ENCODE results near the gene RGS9BP. TPM values are rescaled to one million over a fixed set of nuclear protein-coding genes. Genes with fewer than 3 reads are reported as not detected.
"Not testable (repeated sequence)": the region's sequence is repeated elsewhere in the genome, so short reads cannot be mapped to it uniquely, and the experiment has no call there.

Gene RGS9BP
- total RNA-seq, 2 donors from 2014 or later = 0.20 TPM; not detected in 1

GRCh38 chr19:32652894-32653598 is 22.6 kb upstream of the RGS9BP start:
- no peak for DNase-seq (ENCODE audit: low spot score)
- H3K4me3 Mint-ChIP-seq = no peak overlapping the region
- no peaks in the 10 kb centered on the region for H3K4me1 Mint-ChIP-seq (ENCODE audit: low read depth in 2 of 2)
- no peak for ATAC-seq
- no peaks in the 10 kb centered on the region for H3K9me3 Mint-ChIP-seq
- no peaks in the 10 kb centered on the region for H3K36me3 Mint-ChIP-seq
- no peak overlapping the region for H3K27ac Mint-ChIP-seq
- no peaks in the 10 kb centered on the region for H3K27me3 Mint-ChIP-seq

GRCh38 chr19:32653599-32653915 is 22.1 kb upstream of the RGS9BP start:
- Mint-ChIP-seq H3K4me1 (ENCODE audit: low read depth in 2 of 2) (no peaks in the 10 kb centered on the region), H3K9me3 (no peaks in the 10 kb centered on the region), H3K27ac (no peak overlapping the region), H3K36me3 (no peaks in the 10 kb centered on the region), H3K27me3 (no peaks in the 10 kb centered on the region), H3K4me3 (no peak overlapping the region)
- DNase-seq (ENCODE audit: low spot score) = peak; percentile 6
- no peak for ATAC-seq

- not testable (repeated sequence) for H3K4me1 Mint-ChIP-seq (ENCODE audit: low read depth in 2 of 2); H3K4me3 Mint-ChIP-seq; H3K9me3 Mint-ChIP-seq; ATAC-seq; H3K36me3 Mint-ChIP-seq; H3K27ac Mint-ChIP-seq; H3K27me3 Mint-ChIP-seq
- peak; percentile 31 for DNase-seq (ENCODE audit: low spot score)
Observed at GRCh38 chr19:32656379-32656778, 19.3 kb upstream of the RGS9BP start.

- no peaks in the 10 kb centered on the region for H3K9me3 Mint-ChIP-seq
- ATAC-seq = no peak
- DNase-seq (ENCODE audit: low spot score) = peak; percentile 26
- H3K4me3 Mint-ChIP-seq = no peak overlapping the region
- H3K4me1 Mint-ChIP-seq (ENCODE audit: low read depth in 2 of 2) = peaks cover 3% of the 10 kb centered on the region in 2 donors
- no peak overlapping the region for H3K27ac Mint-ChIP-seq
- no peaks in the 10 kb centered on the region for H3K27me3 Mint-ChIP-seq
- H3K36me3 Mint-ChIP-seq = no peaks in the 10 kb centered on the region
Observed at GRCh38 chr19:32658075-32658474, 17.6 kb upstream of the RGS9BP start.

GRCh38 chr19:32658527-32658926 is 17.1 kb upstream of the RGS9BP start:
- peaks cover 3 to 4% of the 10 kb centered on the region in 2 donors for H3K4me1 Mint-ChIP-seq (ENCODE audit: low read depth in 2 of 2)
- H3K36me3 Mint-ChIP-seq = no peaks in the 10 kb centered on the region
- no peak for ATAC-seq
- H3K9me3 Mint-ChIP-seq = no peaks in the 10 kb centered on the region
- H3K27ac Mint-ChIP-seq = no peak overlapping the region
- peak; percentile 35 for DNase-seq (ENCODE audit: low spot score)
- H3K27me3 Mint-ChIP-seq = no peaks in the 10 kb centered on the region
- H3K4me3 Mint-ChIP-seq = no peak overlapping the region

- no peaks in the 10 kb centered on the region for H3K36me3 Mint-ChIP-seq
- H3K27me3 Mint-ChIP-seq = no peaks in the 10 kb centered on the region
- ATAC-seq (peak in 1 of 2 donors; percentile 17), DNase-seq (ENCODE audit: low spot score) (no peak)
- no peaks in the 10 kb centered on the region for H3K9me3 Mint-ChIP-seq
- no peak overlapping the region for H3K27ac Mint-ChIP-seq
- peaks cover 3 to 4% of the 10 kb centered on the region in 2 donors for H3K4me1 Mint-ChIP-seq (ENCODE audit: low read depth in 2 of 2)
- H3K4me3 Mint-ChIP-seq = no peak overlapping the region
Observed at GRCh38 chr19:32661318-32661717, 14.3 kb upstream of the RGS9BP start.

GRCh38 chr19:32662186-32662585 is 13.5 kb upstream of the RGS9BP start:
- DNase-seq (ENCODE audit: low spot score) = no peak
- Mint-ChIP-seq H3K4me3 (no peak overlapping the region), H3K4me1 (ENCODE audit: low read depth in 2 of 2) (peaks cover 3 to 4% of the 10 kb centered on the region in 2 donors), H3K27ac (no peak overlapping the region), H3K9me3 (no peaks in the 10 kb centered on the region), H3K27me3 (no peaks in the 10 kb centered on the region), H3K36me3 (no peaks in the 10 kb centered on the region)
- ATAC-seq = peak in 1 of 2 donors; percentile 52

GRCh38 chr19:32666084-32666483 is 9.6 kb upstream of the RGS9BP start:
- no peak for ATAC-seq

GRCh38 chr19:32669310-32669709 is 6.3 kb upstream of the RGS9BP start:
- DNase-seq (ENCODE audit: low spot score) (no peak), ATAC-seq (no peak)
- H3K4me3 Mint-ChIP-seq = no peak overlapping the region
- no peaks in the 10 kb centered on the region for H3K9me3 Mint-ChIP-seq
- peaks cover 37 to 40% of the 10 kb centered on the region in 2 donors for H3K4me1 Mint-ChIP-seq (ENCODE audit: low read depth in 2 of 2)
- no peaks in the 10 kb centered on the region for H3K36me3 Mint-ChIP-seq
- no peaks in the 10 kb centered on the region for H3K27me3 Mint-ChIP-seq
- H3K27ac Mint-ChIP-seq = no peak overlapping the region

More at GRCh38 chr19:32666084-32666483, 9.6 kb upstream of the RGS9BP start:
- H3K4me1 Mint-ChIP-seq (ENCODE audit: low read depth in 2 of 2) = peaks cover 17 to 20% of the 10 kb centered on the region in 2 donors
- no peak for DNase-seq (ENCODE audit: low spot score)
- no peaks in the 10 kb centered on the region for H3K36me3 Mint-ChIP-seq
- H3K4me3 Mint-ChIP-seq = no peak overlapping the region
- H3K27ac Mint-ChIP-seq = no peak overlapping the region
- no peaks in the 10 kb centered on the region for H3K9me3 Mint-ChIP-seq
- H3K27me3 Mint-ChIP-seq = no peaks in the 10 kb centered on the region

- ATAC-seq (no peak), DNase-seq (ENCODE audit: low spot score) (no peak)
- H3K9me3 Mint-ChIP-seq = no peaks in the 10 kb centered on the region
- H3K27ac Mint-ChIP-seq = no peak overlapping the region
- H3K4me1 Mint-ChIP-seq (ENCODE audit: low read depth in 2 of 2) = peaks cover 38 to 41% of the 10 kb centered on the region in 2 donors
- peaks cover 0 to under 1% of the 10 kb centered on the region in 2 donors for H3K27me3 Mint-ChIP-seq
- no peaks in the 10 kb centered on the region for H3K36me3 Mint-ChIP-seq
- no peak overlapping the region for H3K4me3 Mint-ChIP-seq
Observed at GRCh38 chr19:32671883-32672593, 3.6 kb upstream of the RGS9BP start.

- DNase-seq (ENCODE audit: low spot score) (no peak), ATAC-seq (no peak)
- Mint-ChIP-seq H3K4me3 (peak overlapping the region; percentile 30), H3K36me3 (no peaks in the 10 kb centered on the region), H3K27ac (no peak overlapping the region), H3K9me3 (no peaks in the 10 kb centered on the region), H3K4me1 (ENCODE audit: low read depth in 2 of 2) (peaks cover 41 to 43% of the 10 kb centered on the region in 2 donors), H3K27me3 (peaks cover 5 to 6% of the 10 kb centered on the region in 2 donors)
Observed at GRCh38 chr19:32672841-32673240, 2.8 kb upstream of the RGS9BP start.

- Mint-ChIP-seq H3K27ac (peak overlapping the region; percentile 40 to 70), H3K4me1 (ENCODE audit: low read depth in 2 of 2) (peaks cover 41 to 43% of the 10 kb centered on the region in 2 donors), H3K4me3 (peak overlapping the region; percentile 96), H3K36me3 (no peaks in the 10 kb centered on the region), H3K9me3 (no peaks in the 10 kb centered on the region), H3K27me3 (peaks cover 5 to 6% of the 10 kb centered on the region in 2 donors)
- DNase-seq (ENCODE audit: low spot score) (no peak), ATAC-seq (no peak)
Observed at GRCh38 chr19:32673573-32673972, 2.1 kb upstream of the RGS9BP start.

- Mint-ChIP-seq H3K4me1 (ENCODE audit: low read depth in 2 of 2) (peaks cover 35 to 37% of the 10 kb centered on the region in 2 donors), H3K9me3 (no peaks in the 10 kb centered on the region), H3K27ac (peak overlapping the region; percentile 70 to 78), H3K27me3 (peaks cover 5 to 6% of the 10 kb centered on the region in 2 donors), H3K4me3 (peak overlapping the region; percentile 96), H3K36me3 (no peaks in the 10 kb centered on the region)
- peak; percentile 69 for DNase-seq (ENCODE audit: low spot score)
- ATAC-seq = no peak
Observed at GRCh38 chr19:32674153-32674930, 1.3 kb upstream of the RGS9BP start.

Measured in natural killer cell treated with Interleukin-12 subunit alpha and Interleukin-12 subunit beta and Interleukin-15 and Interleukin-18, amount 100 ng/mL, for 72 hours (primary cell).